Lung (tissue), 12 donors: ENCODE results near the gene TSPEAR. TPM values are rescaled to one million over a fixed set of nuclear protein-coding genes. Genes with fewer than 3 reads are reported as not detected.
"Not testable (repeated sequence)": the region's sequence is repeated elsewhere in the genome, so short reads cannot be mapped to it uniquely, and the experiment has no call there.

Source experiments
- ATAC-seq: fragments of 200-7000 bp; cut with Tn5 transposase; one replicate; pipeline ENCODE4 v1.9.1; 2020; ENCODE audit warnings: moderate number of reproducible peaks; ENCODE audit not compliant: insufficient read depth, low FRiP score
- DNase-seq, 3 donors: peaks; one replicate each; pipeline ENCODE4 v3.0.0-alpha.2; 2013 to 2017
- H3K27ac ChIP-seq, 2 donors: one replicate each; pipeline ENCODE4 v1.5.1; 2013; ENCODE audit warnings: mild to moderate bottlenecking in 2 of 2, moderate library complexity in 2 of 2, control low read depth in 1 of 2, inconsistent platforms in 1 of 2, low read depth in 1 of 2, low read length in 1 of 2
- H3K27me3 ChIP-seq, 3 donors: one replicate each; pipeline ENCODE4 v1.5.1; 2013; ENCODE audit warnings: low read length in 2 of 3; ENCODE audit not compliant: control insufficient read depth in 3 of 3, insufficient read depth in 3 of 3
- H3K36me3 ChIP-seq, 4 donors: one replicate each; pipeline ENCODE4 v1.5.1; 2013; ENCODE audit warnings: low read length in 4 of 4, mild to moderate bottlenecking in 1 of 4, moderate library complexity in 1 of 4; ENCODE audit not compliant: control insufficient read depth in 4 of 4, insufficient read depth in 4 of 4
- H3K4me1 ChIP-seq, 5 donors: one replicate each; pipeline ENCODE4 v1.5.1; 2013; ENCODE audit warnings: low read length in 5 of 5, mild to moderate bottlenecking in 2 of 5, moderate library complexity in 1 of 5; ENCODE audit not compliant: control insufficient read depth in 5 of 5, insufficient read depth in 5 of 5
- H3K4me3 ChIP-seq: one replicate; pipeline ENCODE4 v1.5.1; 2013; ENCODE audit warnings: mild to moderate bottlenecking, control low read depth, moderate library complexity
- H3K9ac ChIP-seq, 2 donors: one replicate each; pipeline ENCODE4 v1.5.1; 2013; ENCODE audit warnings: low read length in 2 of 2, control low read depth in 1 of 2; ENCODE audit not compliant: insufficient read depth in 1 of 2
- H3K9me3 ChIP-seq, 4 donors: one replicate each; pipeline ENCODE4 v1.5.1; 2013; ENCODE audit warnings: low read length in 3 of 4, mild to moderate bottlenecking in 1 of 4, moderate library complexity in 1 of 4; ENCODE audit not compliant: control insufficient read depth in 4 of 4, insufficient read depth in 3 of 4
- WGBS, 2 donors: extraction: QIAGEN DNeasy Blood & Tissue Kit; methylation state at CpG; one replicate each; pipeline ENCODE4 v1.1.7; 2013; 5-methylcytosine and 5-hydroxymethylcytosine counted together
- polyA plus RNA-seq, 2 donors: library from polyadenylated mRNA; stranded (reverse); fragments of 200-250 nt; gene quantifications; one replicate each; pipeline ENCODE4 v1.2.1, GENCODE V29; 2013
- total RNA-seq, 2 donors: library from RNA; depleted of rRNA in 1 of 2; stranded (reverse); fragments of >200 nt in 1 of 2; gene quantifications; one replicate each; pipeline ENCODE4 v1.2.1, GENCODE V29; 2014 to 2021
- TF ChIP-seq, protein P1 (sequence below): IDR thresholded peaks from 2 replicates; pipeline ENCODE4 v1.5.1; 2012; ENCODE audit warnings: mild to moderate bottlenecking; ENCODE audit errors: control extremely low read depth, extremely low read depth
- donor health status: control.
- donor health status: control.
- donor health status: Bipolar disorder and iron deficiency.
- donor health status: healthy.
- donor health status: DM: yes; HTN: yes; CAD: no.

Gene TSPEAR
- total and polyA plus RNA-seq, 4 donors = 0.02 to 2.1 (median 0.27) TPM

GRCh38 chr21:44574457-44575306 is 136.7 kb downstream of the TSPEAR start:
- H3K4me3 ChIP-seq = no peak overlapping the region
- H3K4me1 ChIP-seq = no peaks in the 10 kb centered on the region
- ATAC-seq (no peak), DNase-seq (no peak)
- no peaks in the 10 kb centered on the region for H3K36me3 ChIP-seq
- H3K9ac ChIP-seq = no peak overlapping the region
- 42 to 47% methylated on average over 17 to 21 of the region's 21 CpGs for WGBS, 2 donors
- peaks cover 0 to 2% (median 2%) of the 10 kb centered on the region in 3 donors for H3K27me3 ChIP-seq
- TF ChIP-seq, protein P1, sequence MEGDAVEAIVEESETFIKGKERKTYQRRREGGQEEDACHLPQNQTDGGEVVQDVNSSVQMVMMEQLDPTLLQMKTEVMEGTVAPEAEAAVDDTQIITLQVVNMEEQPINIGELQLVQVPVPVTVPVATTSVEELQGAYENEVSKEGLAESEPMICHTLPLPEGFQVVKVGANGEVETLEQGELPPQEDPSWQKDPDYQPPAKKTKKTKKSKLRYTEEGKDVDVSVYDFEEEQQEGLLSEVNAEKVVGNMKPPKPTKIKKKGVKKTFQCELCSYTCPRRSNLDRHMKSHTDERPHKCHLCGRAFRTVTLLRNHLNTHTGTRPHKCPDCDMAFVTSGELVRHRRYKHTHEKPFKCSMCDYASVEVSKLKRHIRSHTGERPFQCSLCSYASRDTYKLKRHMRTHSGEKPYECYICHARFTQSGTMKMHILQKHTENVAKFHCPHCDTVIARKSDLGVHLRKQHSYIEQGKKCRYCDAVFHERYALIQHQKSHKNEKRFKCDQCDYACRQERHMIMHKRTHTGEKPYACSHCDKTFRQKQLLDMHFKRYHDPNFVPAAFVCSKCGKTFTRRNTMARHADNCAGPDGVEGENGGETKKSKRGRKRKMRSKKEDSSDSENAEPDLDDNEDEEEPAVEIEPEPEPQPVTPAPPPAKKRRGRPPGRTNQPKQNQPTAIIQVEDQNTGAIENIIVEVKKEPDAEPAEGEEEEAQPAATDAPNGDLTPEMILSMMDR = no peak
- peaks cover 0 to 29% (median 6%) of the 10 kb centered on the region in 4 donors for H3K9me3 ChIP-seq
- H3K27ac ChIP-seq = no peak overlapping the region

- not testable (repeated sequence) for H3K4me3 ChIP-seq, H3K4me1 ChIP-seq, ATAC-seq, H3K36me3 ChIP-seq, H3K9ac ChIP-seq, DNase-seq, H3K27ac ChIP-seq, H3K27me3 ChIP-seq
- peaks cover 0 to 24% (median 6%) of the 10 kb centered on the region in 4 donors for H3K9me3 ChIP-seq
- 61 to 72% methylated on average over 19 to 22 of the region's 25 CpGs for WGBS, 2 donors
Measured at GRCh38 chr21:44573630-44574456, 137.5 kb downstream of the TSPEAR start, which contains the start of gene KRTAP10-4. TSS of gene KRTAP10-4 (plus strand) at chr21:44573729. CDS start at chr21:44573759, 30 bp downstream.

DNA sequence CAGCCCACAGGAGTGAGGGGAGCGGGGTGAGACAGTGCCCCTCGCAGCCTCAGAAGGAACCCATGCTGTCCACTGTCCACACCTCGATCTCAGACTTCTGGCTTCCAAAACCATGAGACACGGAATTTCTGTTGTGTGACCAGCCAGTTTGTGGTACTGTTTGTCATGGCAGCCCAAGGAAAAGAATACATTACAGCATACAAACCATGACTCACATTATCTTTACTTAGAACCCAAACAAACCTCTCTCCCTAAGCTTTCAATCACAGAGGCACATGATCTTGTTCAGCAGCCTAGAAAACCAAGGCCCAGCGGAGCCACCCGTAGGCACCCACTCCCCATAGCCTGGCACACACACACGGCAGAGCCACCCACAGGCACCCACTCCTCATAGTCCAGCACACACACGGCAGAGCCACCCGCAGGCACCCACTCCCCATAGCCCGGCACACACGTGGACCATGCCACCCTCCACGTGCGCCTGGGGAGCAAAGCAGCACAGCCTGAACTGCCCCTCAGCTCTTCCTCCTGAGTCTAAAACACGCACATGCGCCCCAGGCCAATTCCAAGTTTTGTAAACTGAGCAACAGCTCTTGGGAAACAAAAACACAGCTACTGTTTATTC is 138.3 kb downstream of the TSPEAR start:
- peaks cover 0 to 20% (median 6%) of the 10 kb centered on the region in 4 donors for H3K9me3 ChIP-seq
- H3K36me3 ChIP-seq = no peaks in the 10 kb centered on the region
- DNase-seq (no peak), ATAC-seq (no peak)
- no peak overlapping the region for H3K4me3 ChIP-seq
- 84 to 89% methylated on average over 15 of the region's 15 CpGs for WGBS, 2 donors
- H3K27ac ChIP-seq = no peak overlapping the region
- H3K27me3 ChIP-seq = peaks cover 0 to 2% (median 0%) of the 10 kb centered on the region in 3 donors
- no peaks in the 10 kb centered on the region for H3K4me1 ChIP-seq
- no peak overlapping the region for H3K9ac ChIP-seq
- TF ChIP-seq, protein P1 = no peak
